Uterus (tissue), 2 donors: ENCODE data around the gene CDK5.

Experiments used
- CTCF ChIP-seq, 4 experiments: fragments of 200-600 bp in 2 of 4; fragments of 450-650 bp in 2 of 4; sonication (generic) in 2 of 4; IDR thresholded peaks; one replicate each; pipeline ENCODE4 v1.5.1; 2016 to 2019; ENCODE audit warnings: antibody characterized with exemption in 4 of 4, mild to moderate bottlenecking in 2 of 4, moderate library complexity in 1 of 4
- POLR2A ChIP-seq, 2 donors: fragments of 450-650 bp; IDR thresholded peaks; one replicate each; pipeline ENCODE4 v1.6.1; 2016; ENCODE audit warnings: antibody characterized with exemption in 2 of 2, mild to moderate bottlenecking in 1 of 2, moderate library complexity in 1 of 2

DNA sequence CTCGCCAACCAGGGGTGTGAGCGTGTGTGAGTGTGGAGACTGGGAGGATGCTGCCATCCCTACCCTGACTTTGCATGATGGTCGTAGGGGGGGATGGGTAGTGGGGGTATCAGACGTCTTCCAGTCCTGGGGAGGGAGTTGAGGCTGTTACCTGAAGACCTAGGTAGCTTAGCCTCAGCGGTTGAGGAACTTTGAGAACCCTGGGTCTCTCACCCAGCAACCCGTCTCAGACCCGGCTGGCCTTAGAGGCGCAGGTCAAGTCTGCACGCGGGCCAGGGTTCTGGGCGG, 4.4 kb upstream of the CDK5 start:
- no peak for TF ChIP-seq POLR2A (IDR thresholded peaks at IDR 0.05)
- no peak for TF ChIP-seq CTCF (IDR thresholded peaks at IDR 0.05)
